ENCODE measurements around the gene CFI. TPM values are rescaled to one million over a fixed set of nuclear protein-coding genes. Genes with fewer than 3 reads are reported as not detected.

Gene CFI
- total RNA-seq, 1 donor from 2014 or later, result 0.62 TPM

DNA sequence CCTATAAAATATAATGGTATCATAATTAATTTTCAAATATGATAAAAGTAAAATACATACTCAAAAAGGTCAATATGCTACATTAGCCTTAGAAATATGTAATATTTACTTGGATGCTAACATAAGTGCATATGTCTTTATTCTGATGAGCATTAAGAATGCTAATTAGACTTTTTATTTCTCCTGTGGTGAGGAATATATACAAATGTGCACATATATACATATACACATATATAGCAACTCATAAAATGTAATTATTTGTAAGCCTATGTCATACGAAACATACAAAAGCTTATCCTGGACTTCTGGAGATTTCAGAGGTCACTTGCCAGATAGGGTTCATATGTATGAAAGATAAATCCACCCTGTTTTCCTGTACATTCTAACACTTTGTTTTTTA lies 83.0 kb downstream of the CFI start:
- no peak for DNase-seq (ENCODE audit: low spot score)
- no peak overlapping the region for H3K4me3 Mint-ChIP-seq (ENCODE audit: low read depth)
- no peak overlapping the region for H3K27ac Mint-ChIP-seq
- peaks cover 29% of the 10 kb centered on the region for H3K36me3 Mint-ChIP-seq (ENCODE audit: low read depth)
- peaks cover 6% of the 10 kb centered on the region for H3K9me3 Mint-ChIP-seq
- no peaks in the 10 kb centered on the region for H3K27me3 Mint-ChIP-seq (ENCODE audit: low read depth)
- peaks cover 7% of the 10 kb centered on the region for H3K4me1 Mint-ChIP-seq (ENCODE audit: low read depth)
- intact Hi-C loops (cut with micrococcal nuclease), result no loop called here

DNA sequence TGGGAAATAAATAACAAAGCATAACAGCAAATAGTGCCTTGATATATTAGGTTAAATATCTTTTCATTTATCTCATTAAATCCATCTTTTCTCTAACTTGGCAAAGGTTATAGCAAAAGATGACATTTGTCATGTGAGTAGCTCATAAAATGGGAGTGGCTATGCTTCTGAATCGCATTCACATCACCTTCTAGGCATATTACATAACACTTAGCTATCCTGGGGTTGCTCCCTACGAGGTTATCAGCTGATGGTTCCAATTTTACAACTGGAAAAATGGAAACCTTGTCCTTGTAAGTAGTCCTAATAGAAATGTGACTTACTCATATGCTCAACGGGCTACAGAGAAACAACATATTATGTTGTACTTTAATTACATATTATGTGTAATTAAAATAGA lies 88.3 kb downstream of the CFI start:
- Mint-ChIP-seq H3K36me3 (ENCODE audit: low read depth) (peaks cover 21% of the 10 kb centered on the region), H3K27me3 (ENCODE audit: low read depth) (no peaks in the 10 kb centered on the region), H3K4me1 (ENCODE audit: low read depth) (peaks cover 7% of the 10 kb centered on the region), H3K27ac (no peak overlapping the region), H3K9me3 (no peaks in the 10 kb centered on the region), H3K4me3 (ENCODE audit: low read depth) (no peak overlapping the region)
- no peak for DNase-seq (ENCODE audit: low spot score)
- intact Hi-C loops (cut with micrococcal nuclease), result no loop called here

DNA sequence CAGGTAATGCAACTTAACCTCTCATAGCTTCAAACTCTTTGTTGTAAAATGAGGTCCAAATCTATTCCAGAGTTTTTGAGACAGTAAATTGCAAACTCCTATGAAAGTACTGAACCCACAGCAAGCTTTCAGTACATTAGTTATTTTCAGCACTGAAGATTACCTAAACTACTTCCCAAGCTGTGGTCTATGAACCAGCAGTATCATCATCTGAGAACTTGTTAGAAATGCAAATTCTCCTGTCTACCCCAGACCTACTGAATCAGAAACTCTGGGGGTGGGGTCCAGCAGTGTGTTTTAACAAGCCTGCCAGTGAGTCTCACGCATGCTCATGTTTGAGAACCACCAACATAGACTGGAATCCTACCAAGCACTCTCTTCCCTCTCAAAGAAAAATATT lies 92.8 kb downstream of the CFI start:
- DNase-seq (ENCODE audit: low spot score), result no peak
- no peaks in the 10 kb centered on the region for H3K27me3 Mint-ChIP-seq (ENCODE audit: low read depth)
- intact Hi-C loops (cut with micrococcal nuclease), result no loop called here
- peaks cover 3% of the 10 kb centered on the region for H3K36me3 Mint-ChIP-seq (ENCODE audit: low read depth)
- H3K27ac Mint-ChIP-seq, result no peak overlapping the region
- H3K4me1 Mint-ChIP-seq (ENCODE audit: low read depth), result peaks cover 2% of the 10 kb centered on the region
- H3K9me3 Mint-ChIP-seq, result no peaks in the 10 kb centered on the region
- no peak overlapping the region for H3K4me3 Mint-ChIP-seq (ENCODE audit: low read depth)

DNA sequence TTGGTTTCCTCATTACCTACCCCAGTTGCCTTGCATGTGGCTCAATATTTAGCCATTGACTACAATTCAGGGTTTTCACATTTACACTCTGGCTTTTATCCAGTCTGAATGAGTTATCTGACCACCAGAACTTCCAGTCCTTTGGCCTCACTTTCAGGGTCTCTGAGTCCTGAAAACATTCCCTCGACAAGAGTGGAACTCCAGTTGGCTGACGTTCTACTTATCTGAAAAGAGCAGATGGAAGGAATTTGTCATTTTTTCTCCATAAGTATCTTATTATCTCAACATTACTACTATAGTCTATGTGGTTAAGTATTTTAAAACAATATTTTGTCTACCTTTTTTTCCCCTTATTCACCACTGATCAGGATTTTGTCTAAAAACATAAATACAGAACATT lies 93.4 kb downstream of the CFI start:
- DNase-seq (ENCODE audit: low spot score), result no peak
- H3K4me3 Mint-ChIP-seq (ENCODE audit: low read depth), result no peak overlapping the region
- H3K27me3 Mint-ChIP-seq (ENCODE audit: low read depth), result no peaks in the 10 kb centered on the region
- H3K36me3 Mint-ChIP-seq (ENCODE audit: low read depth), result peaks cover 3% of the 10 kb centered on the region
- H3K9me3 Mint-ChIP-seq, result no peaks in the 10 kb centered on the region
- intact Hi-C loops (cut with micrococcal nuclease), result no loop called here
- no peak overlapping the region for H3K27ac Mint-ChIP-seq
- H3K4me1 Mint-ChIP-seq (ENCODE audit: low read depth), result peaks cover 6% of the 10 kb centered on the region

DNA sequence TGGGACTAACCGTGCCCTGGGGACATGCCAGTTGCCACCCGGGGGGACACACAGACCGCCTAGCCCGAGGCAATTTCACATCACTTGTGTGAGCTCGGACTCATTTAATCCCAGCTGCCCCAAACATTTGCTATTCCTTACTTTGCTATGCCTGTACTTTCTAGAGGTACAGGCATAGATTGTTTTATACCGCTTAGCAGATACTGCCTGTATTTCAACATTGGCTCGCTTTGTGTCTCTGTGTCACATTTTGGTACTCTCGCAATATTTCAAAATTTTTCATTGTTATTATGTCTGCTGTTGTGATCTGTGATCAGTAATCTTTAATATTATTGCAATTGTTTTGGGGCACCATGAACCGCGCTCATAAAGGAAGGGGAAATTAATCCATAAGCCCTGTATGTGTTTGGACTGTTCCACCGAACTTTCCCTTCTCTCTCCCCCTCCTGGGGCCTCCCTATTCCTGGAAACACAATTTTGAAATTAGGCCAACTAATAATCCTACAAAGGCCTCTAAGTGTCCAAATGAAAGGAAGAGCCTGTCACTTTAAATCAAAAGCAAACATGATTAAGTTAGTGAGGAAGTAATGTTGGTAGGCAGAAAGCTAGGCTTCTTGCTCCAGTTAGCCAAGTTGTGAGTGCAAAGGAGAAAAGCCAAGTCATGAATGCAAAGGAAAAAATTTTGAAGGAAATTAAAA lies 98.0 kb downstream of the CFI start:
- Mint-ChIP-seq H3K9me3 (no peaks in the 10 kb centered on the region), H3K27me3 (ENCODE audit: low read depth) (no peaks in the 10 kb centered on the region), H3K27ac (peak overlapping the region; percentile 56), H3K36me3 (ENCODE audit: low read depth) (peaks cover 16% of the 10 kb centered on the region), H3K4me3 (ENCODE audit: low read depth) (peak overlapping the region; percentile 85), H3K4me1 (ENCODE audit: low read depth) (peaks cover 29% of the 10 kb centered on the region)
- DNase-seq (ENCODE audit: low spot score), result no peak
- intact Hi-C loops (cut with micrococcal nuclease), result loop anchor here (1.0 to 5.0 kb wide), 4 partner anchors 26 to 273 kb away; partner anchors contain the start of genes GAR1, MCUB and PLA2G12A

DNA sequence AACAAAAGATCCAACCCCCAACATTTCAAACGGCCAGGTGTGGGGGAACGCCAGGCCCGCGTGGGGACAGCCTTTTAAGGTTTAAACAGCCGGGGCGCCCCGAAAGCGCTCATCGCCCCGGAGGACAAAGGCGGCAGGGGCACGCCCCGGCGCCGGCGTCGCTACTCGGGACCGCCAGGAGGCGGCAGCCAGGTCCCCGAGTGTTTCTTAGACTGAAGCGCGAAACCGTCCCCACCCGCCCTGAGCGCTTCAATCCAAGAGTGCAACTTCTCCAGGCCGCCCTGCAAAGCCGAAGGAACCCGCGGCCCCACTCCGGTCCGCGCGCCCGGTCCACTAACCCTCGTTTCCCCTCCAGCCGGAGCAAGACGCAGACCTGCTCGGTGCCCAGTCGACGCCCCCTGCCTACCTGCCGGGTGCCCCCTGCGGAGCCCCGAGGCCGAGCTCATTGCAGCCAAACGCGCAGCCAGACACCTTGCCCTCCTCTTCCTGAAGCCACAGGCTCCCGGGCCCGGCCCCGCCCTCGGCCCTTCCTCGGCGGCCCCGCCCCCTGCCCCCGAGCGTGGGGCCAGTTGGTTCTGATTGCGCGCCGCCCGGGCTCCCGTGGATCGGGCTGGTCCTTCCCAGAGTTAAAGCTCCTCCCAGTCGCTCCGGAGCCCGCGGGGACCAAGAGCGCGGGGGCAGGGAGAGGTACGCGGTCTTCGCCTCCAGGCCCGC lies 98.7 kb downstream of the CFI start, which contains the start of gene CASP6:
TSS of gene CASP6 (minus strand) at position 496 of the 714 bp plus-strand sequence. CDS start at position 446, 50 bp downstream.
- peak; percentile 73 for DNase-seq (ENCODE audit: low spot score)
- peak within 1 kb of the TSS; percentile 85 for H3K4me3 Mint-ChIP-seq (ENCODE audit: low read depth)
- peaks cover 35% of the 10 kb centered on the region for H3K4me1 Mint-ChIP-seq (ENCODE audit: low read depth)
- H3K27ac Mint-ChIP-seq, result peak within 1 kb of the TSS; percentile 85
- no peaks in the 10 kb centered on the region for H3K9me3 Mint-ChIP-seq
- intact Hi-C loops (cut with micrococcal nuclease), result loop anchor here (1.0 to 5.0 kb wide), 5 partner anchors 27 to 274 kb away; partner anchors contain the start of genes GAR1, MCUB and PLA2G12A
- H3K36me3 Mint-ChIP-seq (ENCODE audit: low read depth), result peaks cover 21% of the 10 kb centered on the region
- H3K27me3 Mint-ChIP-seq (ENCODE audit: low read depth), result no peaks in the 10 kb centered on the region

DNA sequence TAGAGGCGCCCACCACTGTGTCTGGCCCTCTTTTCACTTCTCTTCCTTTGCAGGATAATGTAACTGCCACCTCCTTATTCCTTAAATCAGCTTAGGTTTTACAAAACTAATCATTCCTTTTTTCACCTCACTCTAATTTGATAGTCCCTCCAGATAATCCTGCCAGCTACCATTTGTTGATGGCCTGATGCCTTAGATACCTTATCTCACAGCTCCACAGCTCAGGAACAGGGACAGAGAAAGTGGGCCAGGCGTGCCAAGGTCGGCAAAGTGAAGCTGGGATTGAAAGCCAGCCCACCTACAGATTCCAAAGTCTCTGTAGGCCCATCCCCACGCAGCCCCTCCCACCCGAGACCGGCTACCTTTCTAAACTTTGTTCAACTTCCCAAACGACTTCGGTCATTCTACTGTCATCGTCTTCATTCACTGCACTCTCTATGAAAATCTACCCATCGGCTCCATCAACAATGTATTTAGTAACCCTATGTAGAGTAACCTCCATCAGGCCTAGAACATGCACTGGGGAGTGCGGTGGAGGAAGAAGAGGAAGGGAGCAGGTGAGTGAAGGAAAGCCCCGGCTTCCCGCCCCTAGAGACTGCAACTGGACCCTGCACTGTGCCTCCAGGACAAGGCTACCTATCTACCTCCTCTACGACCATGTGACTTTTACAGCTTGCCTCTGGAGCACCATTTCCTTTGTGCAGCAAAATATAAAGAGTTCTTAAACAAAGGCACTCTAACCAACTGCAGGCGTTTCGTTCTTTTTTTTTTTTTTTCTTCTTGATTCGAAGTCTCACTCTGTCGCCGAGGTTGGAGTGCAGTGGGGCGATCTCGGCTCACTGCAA lies 100.0 kb downstream of the CFI start:
- Mint-ChIP-seq H3K4me1 (ENCODE audit: low read depth) (peaks cover 35% of the 10 kb centered on the region), H3K4me3 (ENCODE audit: low read depth) (peak overlapping the region; percentile 85), H3K36me3 (ENCODE audit: low read depth) (peaks cover 29% of the 10 kb centered on the region), H3K27me3 (ENCODE audit: low read depth) (no peaks in the 10 kb centered on the region), H3K27ac (peak overlapping the region; percentile 85), H3K9me3 (no peaks in the 10 kb centered on the region)
- intact Hi-C loops (cut with micrococcal nuclease), result loop anchor here (1.0 to 5.0 kb wide), 3 partner anchors 141 to 276 kb away; partner anchors contain the start of gene MCUB
- no peak for DNase-seq (ENCODE audit: low spot score)

DNA sequence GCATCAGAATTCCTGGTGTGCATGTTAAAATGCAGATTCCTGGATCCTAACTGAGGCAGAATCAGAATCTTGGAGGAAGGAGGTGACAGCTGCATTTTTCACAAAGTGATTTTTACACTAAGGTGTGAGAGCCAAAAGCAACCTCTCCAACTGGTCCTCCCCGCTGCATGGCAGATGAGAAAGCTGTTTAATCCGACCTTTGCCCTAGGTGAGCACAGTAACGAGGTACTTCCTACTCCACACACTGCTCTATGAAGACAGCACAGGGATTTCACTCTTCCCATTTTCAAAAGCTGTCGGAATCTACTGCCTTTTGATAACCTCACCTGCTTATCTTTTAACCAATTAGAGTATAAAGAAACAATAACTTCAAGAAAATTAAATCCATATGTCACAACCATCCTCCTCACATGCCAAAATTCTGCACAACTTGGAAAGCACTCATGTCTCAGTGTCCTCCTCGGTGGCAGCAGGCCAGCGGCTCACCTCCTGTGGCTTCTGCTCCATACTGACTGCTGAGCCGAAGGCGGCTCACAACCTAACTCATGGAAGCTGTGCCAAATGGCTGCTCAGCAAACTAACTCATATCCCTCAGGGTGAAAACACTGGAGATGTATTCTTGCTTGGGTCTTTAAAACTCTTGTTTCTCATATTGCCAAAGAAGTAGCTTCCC lies 102.1 kb downstream of the CFI start:
- no peak for DNase-seq (ENCODE audit: low spot score)
- no peak overlapping the region for H3K27ac Mint-ChIP-seq
- intact Hi-C loops (cut with micrococcal nuclease), result loop anchor here (1.0 to 5.0 kb wide), 2 partner anchors 8 to 278 kb away; no protein-coding TSS in a partner anchor
- no peaks in the 10 kb centered on the region for H3K27me3 Mint-ChIP-seq (ENCODE audit: low read depth)
- H3K36me3 Mint-ChIP-seq (ENCODE audit: low read depth), result peaks cover 40% of the 10 kb centered on the region
- no peak overlapping the region for H3K4me3 Mint-ChIP-seq (ENCODE audit: low read depth)
- H3K4me1 Mint-ChIP-seq (ENCODE audit: low read depth), result peaks cover 35% of the 10 kb centered on the region
- no peaks in the 10 kb centered on the region for H3K9me3 Mint-ChIP-seq

DNA sequence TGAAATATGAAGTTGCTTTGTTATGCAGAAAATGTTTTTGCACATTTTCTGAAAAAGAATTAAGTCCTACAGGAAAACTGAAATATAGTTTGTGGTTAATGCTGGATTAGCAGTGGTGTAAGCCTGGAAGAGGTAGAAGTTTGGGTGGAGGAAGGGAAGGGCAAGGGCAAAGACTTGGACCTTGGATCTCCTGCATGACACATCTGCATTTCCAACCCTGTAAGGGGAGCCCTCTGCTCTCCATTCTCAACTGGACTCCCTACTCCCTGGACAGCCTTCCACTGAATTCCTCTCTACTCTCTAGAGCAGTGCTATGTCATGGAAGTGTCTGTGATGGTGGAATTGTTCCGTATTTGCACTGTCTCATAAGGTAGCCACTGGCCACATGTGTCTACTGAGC lies 103.1 kb downstream of the CFI start:
- Mint-ChIP-seq H3K27me3 (ENCODE audit: low read depth) (no peaks in the 10 kb centered on the region), H3K27ac (no peak overlapping the region), H3K36me3 (ENCODE audit: low read depth) (peaks cover 50% of the 10 kb centered on the region), H3K4me1 (ENCODE audit: low read depth) (peaks cover 31% of the 10 kb centered on the region), H3K9me3 (no peaks in the 10 kb centered on the region), H3K4me3 (ENCODE audit: low read depth) (no peak overlapping the region)
- intact Hi-C loops (cut with micrococcal nuclease), result no loop called here
- no peak for DNase-seq (ENCODE audit: low spot score)

DNA sequence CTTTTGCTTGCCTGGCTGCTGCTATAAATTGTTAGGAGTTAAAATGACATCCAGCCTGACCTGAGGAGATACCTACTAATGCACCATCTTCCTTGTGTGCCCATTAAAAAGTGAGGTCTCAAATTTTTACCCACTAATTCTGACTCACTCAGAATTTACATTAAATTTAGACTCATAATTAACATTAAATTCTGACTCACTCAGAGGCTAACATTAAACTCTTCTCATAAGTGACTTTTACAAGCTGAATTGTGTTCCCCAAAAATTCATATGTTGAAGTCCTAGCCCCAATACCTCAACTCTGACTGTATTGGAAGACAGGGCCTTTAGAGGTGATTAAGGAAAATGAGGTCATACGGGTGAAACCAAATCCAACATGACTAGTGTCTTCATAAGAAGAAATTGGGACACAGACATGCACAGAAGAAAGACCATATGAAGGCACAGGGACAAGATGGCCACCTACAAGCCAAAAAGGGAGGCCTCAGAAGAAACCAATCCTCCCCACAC lies 110.3 kb downstream of the CFI start:
- H3K36me3 Mint-ChIP-seq (ENCODE audit: low read depth), result peaks cover 73% of the 10 kb centered on the region
- intact Hi-C loops (cut with micrococcal nuclease), result loop anchor here (1.0 kb wide), 1 partner anchor 9 kb away; no protein-coding TSS in a partner anchor
- peak overlapping the region; percentile 29 for H3K27ac Mint-ChIP-seq
- no peaks in the 10 kb centered on the region for H3K27me3 Mint-ChIP-seq (ENCODE audit: low read depth)
- H3K4me3 Mint-ChIP-seq (ENCODE audit: low read depth), result peak overlapping the region; percentile 5
- H3K4me1 Mint-ChIP-seq (ENCODE audit: low read depth), result peaks cover 20% of the 10 kb centered on the region
- H3K9me3 Mint-ChIP-seq, result no peaks in the 10 kb centered on the region
- DNase-seq (ENCODE audit: low spot score), result no peak

Data from activated T-helper 2 cell treated with anti-CD3 and anti-CD28 coated beads, Interferon-gamma antibody, Interleukin-2, Interleukin-4, amounts not matched to agents 10 μg/mL and 5 μg/mL and 100 μg/mL, durations not matched to agents 14 hours and 24 hours and 36 hours (primary cell).